ENCODE measurements around the gene MAP2K2.

MAP2K2 gene

DNA sequence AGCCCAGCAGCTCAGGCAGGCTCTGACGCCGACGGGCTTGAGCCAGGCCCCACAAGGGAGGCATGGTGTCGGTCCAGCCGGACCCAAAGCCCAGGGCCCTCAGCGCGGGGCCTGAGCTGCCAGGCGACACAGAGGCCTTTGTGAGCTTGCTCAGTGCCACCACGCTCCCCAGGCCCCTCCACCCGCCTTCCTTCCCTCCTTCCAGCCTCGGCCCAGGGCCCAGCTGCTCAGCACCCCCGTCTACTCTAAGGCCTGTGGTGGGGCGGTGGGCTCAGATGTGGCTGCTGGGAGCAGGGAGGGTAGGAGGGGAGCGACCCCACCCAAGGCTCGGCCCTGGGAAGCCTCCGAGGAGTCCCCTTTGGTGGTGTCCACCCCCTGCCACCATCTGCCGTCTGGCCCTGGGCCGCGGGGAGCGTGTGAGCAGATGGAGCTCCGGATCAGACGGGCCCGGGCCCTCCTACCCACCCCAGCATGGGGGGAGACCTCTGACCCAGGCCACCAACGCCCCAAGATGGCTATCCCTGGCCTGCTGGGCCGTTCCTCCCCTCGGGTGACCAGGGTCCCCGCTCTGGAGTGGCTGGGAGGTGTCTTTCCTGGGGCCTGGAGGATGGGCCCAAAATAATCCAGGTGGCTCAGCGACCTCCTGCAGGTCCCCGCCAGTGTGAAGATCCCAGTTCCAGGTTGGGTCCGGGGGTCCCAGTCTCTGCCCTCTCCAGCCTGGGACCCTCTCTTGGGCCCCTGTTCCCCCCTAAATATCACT is 65.0 kb downstream of the MAP2K2 start:
- no peak for TF ChIP-seq TAF1 (IDR thresholded peaks at IDR 0.05; ENCODE audit: borderline replicate concordance, insufficient read depth, low read length)
- TF ChIP-seq, protein P1, sequence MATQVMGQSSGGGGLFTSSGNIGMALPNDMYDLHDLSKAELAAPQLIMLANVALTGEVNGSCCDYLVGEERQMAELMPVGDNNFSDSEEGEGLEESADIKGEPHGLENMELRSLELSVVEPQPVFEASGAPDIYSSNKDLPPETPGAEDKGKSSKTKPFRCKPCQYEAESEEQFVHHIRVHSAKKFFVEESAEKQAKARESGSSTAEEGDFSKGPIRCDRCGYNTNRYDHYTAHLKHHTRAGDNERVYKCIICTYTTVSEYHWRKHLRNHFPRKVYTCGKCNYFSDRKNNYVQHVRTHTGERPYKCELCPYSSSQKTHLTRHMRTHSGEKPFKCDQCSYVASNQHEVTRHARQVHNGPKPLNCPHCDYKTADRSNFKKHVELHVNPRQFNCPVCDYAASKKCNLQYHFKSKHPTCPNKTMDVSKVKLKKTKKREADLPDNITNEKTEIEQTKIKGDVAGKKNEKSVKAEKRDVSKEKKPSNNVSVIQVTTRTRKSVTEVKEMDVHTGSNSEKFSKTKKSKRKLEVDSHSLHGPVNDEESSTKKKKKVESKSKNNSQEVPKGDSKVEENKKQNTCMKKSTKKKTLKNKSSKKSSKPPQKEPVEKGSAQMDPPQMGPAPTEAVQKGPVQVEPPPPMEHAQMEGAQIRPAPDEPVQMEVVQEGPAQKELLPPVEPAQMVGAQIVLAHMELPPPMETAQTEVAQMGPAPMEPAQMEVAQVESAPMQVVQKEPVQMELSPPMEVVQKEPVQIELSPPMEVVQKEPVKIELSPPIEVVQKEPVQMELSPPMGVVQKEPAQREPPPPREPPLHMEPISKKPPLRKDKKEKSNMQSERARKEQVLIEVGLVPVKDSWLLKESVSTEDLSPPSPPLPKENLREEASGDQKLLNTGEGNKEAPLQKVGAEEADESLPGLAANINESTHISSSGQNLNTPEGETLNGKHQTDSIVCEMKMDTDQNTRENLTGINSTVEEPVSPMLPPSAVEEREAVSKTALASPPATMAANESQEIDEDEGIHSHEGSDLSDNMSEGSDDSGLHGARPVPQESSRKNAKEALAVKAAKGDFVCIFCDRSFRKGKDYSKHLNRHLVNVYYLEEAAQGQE (IDR thresholded peaks at IDR 0.05; ENCODE audit: insufficient read depth in 1 of 2, low read depth in 2 of 2, low read length in 2 of 2): no peak
- TF ChIP-seq FOXP2 (optimal IDR thresholded peaks at IDR 0.05; ENCODE audit: borderline replicate concordance, extremely low read depth, extremely low read length, insufficient read depth): no peak
- TF ChIP-seq POLR2AphosphoS5 (IDR thresholded peaks at IDR 0.05; ENCODE audit: low read depth, low read length): no peak
- TF ChIP-seq SIN3A (IDR thresholded peaks at IDR 0.05; ENCODE audit: borderline replicate concordance, insufficient read depth, low read length): no peak

DNA sequence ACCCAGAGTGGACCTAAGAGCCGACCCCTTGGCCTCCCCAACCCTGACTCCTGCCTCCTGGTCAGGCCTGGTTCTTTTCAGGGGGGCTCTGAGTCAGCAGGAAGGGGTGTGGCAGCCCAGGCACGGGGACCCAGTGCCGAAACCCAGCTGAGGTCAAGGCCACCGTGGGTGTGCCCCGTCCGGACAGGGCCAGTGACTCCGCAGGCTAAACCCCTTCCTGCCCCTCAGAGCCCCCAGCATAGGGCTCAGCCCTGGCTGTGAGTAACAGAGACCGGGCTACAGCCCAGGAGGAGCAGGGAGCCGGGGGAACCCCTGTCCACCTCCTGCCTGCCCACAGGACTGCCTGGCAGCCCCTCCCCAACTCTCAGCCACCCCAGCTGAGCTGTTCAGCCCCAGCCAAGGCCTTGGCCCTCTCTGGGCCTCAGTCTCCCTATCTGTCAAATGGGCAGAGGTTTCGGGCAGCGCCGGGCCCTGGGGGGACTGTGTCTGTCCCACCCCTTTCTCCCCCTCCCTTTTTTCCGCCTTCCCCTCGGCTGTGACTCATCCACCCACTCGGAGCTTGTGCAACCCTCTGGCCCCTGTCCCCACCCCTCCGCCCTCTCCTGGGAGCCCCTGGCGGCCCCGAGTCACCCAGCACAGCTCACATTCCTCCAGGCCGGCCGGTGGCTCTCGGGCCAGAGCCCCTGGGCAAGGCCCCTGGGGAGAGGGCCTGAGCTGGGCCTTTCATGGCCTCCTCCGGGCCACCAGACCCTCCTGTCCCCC is 65.8 kb downstream of the MAP2K2 start:
- TF ChIP-seq SIN3A (IDR thresholded peaks at IDR 0.05; ENCODE audit: borderline replicate concordance, insufficient read depth, low read length): no peak
- no peak for TF ChIP-seq POLR2AphosphoS5 (IDR thresholded peaks at IDR 0.05; ENCODE audit: low read depth, low read length)
- no peak for TF ChIP-seq FOXP2 (optimal IDR thresholded peaks at IDR 0.05; ENCODE audit: borderline replicate concordance, extremely low read depth, extremely low read length, insufficient read depth)
- TF ChIP-seq, protein P1 (IDR thresholded peaks at IDR 0.05; ENCODE audit: insufficient read depth in 1 of 2, low read depth in 2 of 2, low read length in 2 of 2): no peak
- no peak for TF ChIP-seq TAF1 (IDR thresholded peaks at IDR 0.05; ENCODE audit: borderline replicate concordance, insufficient read depth, low read length)

DNA sequence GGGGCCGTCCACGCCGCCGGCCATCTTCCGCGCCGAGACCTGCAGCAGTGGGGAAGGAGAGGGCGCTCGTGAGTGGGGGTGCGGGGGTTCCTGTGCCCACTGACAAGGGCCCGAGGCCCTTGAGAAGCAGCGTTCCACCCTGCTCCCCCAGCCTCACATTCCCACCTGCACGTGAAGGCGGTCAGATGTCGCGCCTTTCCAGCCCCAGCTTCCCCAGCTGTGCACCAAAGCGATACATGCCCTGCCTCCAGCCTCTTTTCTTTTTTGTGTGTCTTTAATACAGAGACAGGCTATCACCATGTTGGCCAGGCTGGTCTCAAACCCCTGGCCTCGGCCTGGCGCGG is 68.7 kb downstream of the MAP2K2 start:
- TF ChIP-seq FOXP2 (optimal IDR thresholded peaks at IDR 0.05; ENCODE audit: borderline replicate concordance, extremely low read depth, extremely low read length, insufficient read depth) (no peak), SIN3A (IDR thresholded peaks at IDR 0.05; ENCODE audit: borderline replicate concordance, insufficient read depth, low read length) (no peak), TAF1 (IDR thresholded peaks at IDR 0.05; ENCODE audit: borderline replicate concordance, insufficient read depth, low read length) (no peak), POLR2AphosphoS5 (IDR thresholded peaks at IDR 0.05; ENCODE audit: low read depth, low read length) (no peak)
- TF ChIP-seq, protein P1 (IDR thresholded peaks at IDR 0.05; ENCODE audit: insufficient read depth in 1 of 2, low read depth in 2 of 2, low read length in 2 of 2): no peak

DNA sequence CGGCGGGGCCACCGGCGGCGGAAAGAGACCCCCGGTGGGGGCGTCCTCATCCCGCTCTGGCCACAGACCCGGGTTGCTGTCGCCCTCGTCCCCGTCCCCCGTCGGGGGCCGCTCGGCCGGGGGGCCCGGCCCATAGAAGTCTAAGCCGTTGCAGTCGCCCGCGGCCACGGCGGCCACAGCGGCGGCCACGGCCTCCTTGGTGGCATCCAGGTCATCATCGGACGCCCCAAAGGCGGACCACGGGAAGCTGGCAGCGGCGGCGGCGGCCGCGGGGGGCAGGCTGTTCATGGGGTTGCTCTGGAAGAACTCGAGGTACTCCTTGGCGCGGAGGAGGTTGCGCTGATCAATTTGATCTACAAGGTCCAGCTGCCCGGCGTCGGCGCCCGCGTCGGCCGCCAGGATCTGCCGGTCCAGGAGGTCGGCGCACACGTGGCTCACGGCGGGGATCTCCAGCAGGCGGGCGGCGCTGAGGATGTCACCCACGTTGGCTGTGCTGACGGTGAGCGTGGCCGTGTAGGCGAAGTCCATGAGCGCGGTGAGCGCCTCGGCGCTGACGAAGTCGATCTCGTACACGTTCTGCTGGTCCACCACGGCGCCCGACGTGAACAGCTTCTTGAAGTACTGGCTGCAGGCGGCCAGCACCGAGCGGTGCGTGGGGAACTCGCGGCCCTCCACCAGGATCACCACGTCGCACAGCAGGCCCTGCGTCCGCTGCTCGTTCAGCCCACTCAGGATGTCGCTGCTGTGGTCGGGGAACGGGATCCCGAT is 69.3 kb downstream of the MAP2K2 start:
- no peak for TF ChIP-seq POLR2AphosphoS5 (IDR thresholded peaks at IDR 0.05; ENCODE audit: low read depth, low read length)
- TF ChIP-seq TAF1 (IDR thresholded peaks at IDR 0.05; ENCODE audit: borderline replicate concordance, insufficient read depth, low read length): no peak
- no peak for TF ChIP-seq FOXP2 (optimal IDR thresholded peaks at IDR 0.05; ENCODE audit: borderline replicate concordance, extremely low read depth, extremely low read length, insufficient read depth)
- TF ChIP-seq, protein P1 (IDR thresholded peaks at IDR 0.05; ENCODE audit: insufficient read depth in 1 of 2, low read depth in 2 of 2, low read length in 2 of 2): no peak
- TF ChIP-seq SIN3A (IDR thresholded peaks at IDR 0.05; ENCODE audit: borderline replicate concordance, insufficient read depth, low read length): no peak
